LNCAP (cell line): ENCODE measurements around the gene DDX10.

ENCODE experiments used
- TF ChIP-seq, protein P1 (sequence below): fragments of 450-650 bp; IDR thresholded peaks from 2 replicates; pipeline ENCODE4 v1.5.1; 2017; ENCODE audit warnings: mild to moderate bottlenecking

DDX10 gene

DNA sequence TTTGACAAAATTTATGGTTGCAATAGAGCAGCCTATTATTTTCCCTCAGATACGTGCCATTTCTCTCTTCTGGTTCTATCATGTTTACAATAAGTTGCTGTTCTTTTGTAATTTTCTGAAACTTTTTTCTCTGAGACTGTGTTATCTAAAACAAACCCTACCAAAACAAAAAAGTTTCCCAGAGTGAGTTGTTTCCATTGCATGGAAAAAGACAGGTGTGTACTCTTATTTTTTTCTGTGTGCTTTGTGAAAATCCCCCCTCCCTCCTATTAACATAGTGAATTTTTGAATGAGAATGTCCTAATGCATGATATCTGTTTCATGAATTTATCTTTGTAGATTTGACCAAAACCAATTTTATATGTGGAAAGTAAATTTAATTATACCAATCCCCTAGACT, 137.6 kb downstream of the DDX10 start:
- TF ChIP-seq, protein P1, sequence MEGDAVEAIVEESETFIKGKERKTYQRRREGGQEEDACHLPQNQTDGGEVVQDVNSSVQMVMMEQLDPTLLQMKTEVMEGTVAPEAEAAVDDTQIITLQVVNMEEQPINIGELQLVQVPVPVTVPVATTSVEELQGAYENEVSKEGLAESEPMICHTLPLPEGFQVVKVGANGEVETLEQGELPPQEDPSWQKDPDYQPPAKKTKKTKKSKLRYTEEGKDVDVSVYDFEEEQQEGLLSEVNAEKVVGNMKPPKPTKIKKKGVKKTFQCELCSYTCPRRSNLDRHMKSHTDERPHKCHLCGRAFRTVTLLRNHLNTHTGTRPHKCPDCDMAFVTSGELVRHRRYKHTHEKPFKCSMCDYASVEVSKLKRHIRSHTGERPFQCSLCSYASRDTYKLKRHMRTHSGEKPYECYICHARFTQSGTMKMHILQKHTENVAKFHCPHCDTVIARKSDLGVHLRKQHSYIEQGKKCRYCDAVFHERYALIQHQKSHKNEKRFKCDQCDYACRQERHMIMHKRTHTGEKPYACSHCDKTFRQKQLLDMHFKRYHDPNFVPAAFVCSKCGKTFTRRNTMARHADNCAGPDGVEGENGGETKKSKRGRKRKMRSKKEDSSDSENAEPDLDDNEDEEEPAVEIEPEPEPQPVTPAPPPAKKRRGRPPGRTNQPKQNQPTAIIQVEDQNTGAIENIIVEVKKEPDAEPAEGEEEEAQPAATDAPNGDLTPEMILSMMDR: no peak

DNA sequence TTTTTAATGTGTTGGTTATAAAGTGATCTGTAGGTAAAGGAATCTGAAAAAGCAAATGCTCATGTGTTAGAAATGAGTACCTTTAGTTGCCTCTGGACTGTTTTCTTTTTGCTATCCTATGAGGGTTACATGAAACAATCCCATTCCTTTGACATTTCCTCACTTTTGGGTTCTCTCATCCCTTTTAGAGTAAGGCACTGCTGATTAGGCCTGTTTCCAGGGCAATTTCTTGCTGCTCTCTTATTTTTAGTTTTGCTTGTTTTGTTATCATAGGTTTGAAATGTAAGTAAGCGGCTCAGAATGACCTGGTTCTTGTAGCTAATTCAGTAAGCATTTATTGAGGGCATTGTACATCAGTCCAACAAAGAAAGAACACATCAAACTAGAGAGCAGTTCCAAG, 138.9 kb downstream of the DDX10 start:
- TF ChIP-seq, protein P1: no peak

DNA sequence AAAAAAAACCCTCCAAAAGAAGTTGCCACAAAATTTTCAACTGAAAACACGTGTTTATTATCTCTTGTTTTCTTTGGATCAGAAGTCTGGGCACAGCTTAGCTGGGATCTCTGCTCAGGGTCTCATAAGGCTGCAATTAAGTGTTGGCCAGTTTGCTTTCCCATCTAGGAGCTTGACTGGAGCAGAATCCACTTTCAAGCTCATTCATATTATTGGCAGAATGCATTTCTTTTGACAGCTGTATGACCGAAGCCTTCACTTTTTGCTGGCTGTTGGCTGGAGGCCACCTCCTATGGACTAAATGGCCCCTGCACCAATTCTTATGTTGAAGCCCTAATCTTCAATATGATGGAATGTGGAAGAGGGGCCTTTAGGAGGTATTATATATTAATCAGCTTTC, 139.6 kb downstream of the DDX10 start:
- TF ChIP-seq, protein P1: no peak

DNA sequence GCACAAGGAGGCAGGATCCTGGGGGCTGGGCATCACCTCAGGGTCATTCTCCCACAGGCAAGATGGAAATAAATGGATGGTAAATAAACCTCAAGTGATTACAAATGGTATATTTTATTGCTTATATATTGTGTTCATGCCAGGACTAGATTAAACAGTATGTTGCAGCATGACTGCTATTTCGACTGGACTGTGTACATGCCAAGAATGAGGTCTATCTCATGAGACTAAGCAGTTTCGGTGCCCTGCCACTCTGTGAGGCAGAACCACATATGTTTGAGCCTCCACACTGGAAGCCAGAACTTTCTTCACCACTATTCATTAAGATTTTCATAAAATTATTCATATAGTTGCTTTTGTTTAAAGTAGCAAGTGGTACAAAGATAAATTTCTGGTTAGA, 140.2 kb downstream of the DDX10 start:
- TF ChIP-seq, protein P1: no peak

DNA sequence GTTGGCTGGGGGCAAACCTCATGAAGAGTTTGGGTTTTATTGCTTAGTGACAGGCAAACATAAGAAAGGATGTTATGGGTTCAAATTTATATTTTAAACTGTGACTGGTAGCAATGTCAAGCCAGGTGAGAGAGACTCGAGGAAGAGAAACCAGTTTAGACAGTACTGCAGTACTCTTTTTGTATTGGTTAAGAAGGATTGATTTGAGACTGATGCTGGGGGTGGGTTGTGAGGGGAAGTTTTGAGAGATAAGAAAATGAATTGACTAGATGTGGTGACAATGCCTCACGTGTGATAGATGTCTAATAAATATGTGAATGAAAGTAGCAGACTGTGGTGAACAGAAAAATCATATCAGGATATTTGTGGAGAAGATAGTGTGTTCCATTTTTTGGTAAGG, 142.4 kb downstream of the DDX10 start:
- TF ChIP-seq, protein P1: no peak

DNA sequence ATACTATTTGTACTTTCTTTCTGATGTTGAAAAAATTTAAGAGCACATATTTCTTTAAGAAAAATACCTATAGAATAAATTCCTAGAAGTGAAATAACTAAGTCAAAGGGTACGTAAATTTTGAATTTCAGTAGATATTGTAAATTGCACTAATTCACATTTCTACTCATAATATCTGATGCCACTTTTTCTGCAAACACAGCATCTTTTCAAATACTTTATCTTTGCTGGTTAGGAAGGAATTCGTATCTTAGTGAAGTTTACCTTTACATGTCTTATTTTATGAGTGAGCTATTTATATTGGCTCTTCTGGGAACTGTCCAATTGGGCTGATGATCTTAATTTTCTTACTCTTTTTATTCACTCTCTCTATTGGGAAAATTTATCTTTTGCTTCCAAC, 148.2 kb downstream of the DDX10 start:
- TF ChIP-seq, protein P1: no peak

DNA sequence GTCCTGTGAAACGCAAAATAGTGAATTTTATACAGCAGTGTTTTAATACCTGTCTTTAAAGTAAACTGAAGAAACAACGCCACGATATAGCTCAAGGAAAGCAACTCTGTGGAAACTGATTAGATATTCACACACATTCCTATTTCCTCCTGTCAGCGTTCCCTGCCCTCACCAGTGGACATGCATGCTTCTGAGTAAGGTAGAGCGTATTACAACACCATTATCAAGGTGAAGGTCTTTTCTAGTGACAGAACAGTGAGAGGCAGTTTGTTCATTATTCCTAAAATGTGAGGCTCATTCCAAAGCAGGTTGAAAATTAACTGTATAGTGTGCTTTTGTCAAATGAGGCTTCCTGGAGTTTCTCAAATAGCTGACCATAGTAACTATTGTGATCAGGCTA, 153.1 kb downstream of the DDX10 start:
- TF ChIP-seq, protein P1: no peak

DNA sequence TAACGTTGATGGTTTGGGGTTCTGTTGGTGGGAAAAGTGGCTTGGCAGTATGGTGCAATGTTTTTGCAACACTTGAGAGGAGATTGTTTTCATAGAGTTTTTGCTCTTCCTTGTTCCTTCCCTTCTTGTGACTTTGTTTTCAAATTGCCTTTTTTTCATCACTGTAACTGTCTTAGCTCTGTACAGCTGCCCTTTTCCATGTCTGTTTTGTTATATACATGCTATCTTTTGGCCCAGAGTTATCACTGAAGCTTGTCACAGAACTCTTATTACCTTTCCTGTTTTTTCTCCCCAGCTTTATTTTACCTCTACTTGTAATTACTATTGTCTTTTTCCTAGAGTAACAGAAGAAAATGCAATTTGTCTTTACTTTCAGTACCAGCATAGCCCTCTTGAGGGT, 154.1 kb downstream of the DDX10 start:
- TF ChIP-seq, protein P1: no peak
